NT2/D1 (cell line): Measurements from ENCODE around the gene PHLDB1.

Experiments used
- SUZ12 ChIP-seq: IDR thresholded peaks from 2 replicates; pipeline ENCODE4 v1.6.1; 2011; ENCODE audit not compliant: insufficient read length, insufficient read depth; ENCODE audit errors: extremely low read depth
- YY1 ChIP-seq: IDR thresholded peaks from 2 replicates; pipeline ENCODE4 v1.6.1; 2011; ENCODE audit not compliant: insufficient read length, insufficient read depth
- ZNF274 ChIP-seq: IDR thresholded peaks from 2 replicates; pipeline ENCODE4 v1.6.1; 2011; ENCODE audit warnings: mild to moderate bottlenecking, low read depth, low read length

DNA sequence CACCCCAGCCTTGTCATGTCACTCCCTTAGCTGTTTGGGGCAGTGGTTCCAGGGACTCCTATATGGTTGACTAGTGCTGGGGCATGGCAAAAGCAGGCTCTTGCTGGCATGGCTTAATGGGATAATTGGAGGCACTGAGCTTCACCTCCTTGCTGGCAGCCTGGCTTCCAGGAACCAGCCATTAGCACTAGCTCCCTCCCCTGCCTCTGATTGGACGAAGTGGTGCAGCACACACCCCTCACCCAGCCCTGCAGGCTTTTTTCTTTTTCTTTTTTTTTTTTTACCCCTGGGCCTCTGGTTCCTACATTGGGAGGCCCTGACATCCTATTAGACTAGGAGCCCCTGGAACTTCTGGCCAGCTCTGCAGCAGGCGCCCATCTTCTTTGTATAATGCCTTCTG, 18.6 kb downstream of the PHLDB1 start:
- TF ChIP-seq YY1 (no peak), ZNF274 (no peak), SUZ12 (no peak)
